Right lobe of liver (tissue), 6 donors: ENCODE data around the gene ZNF267. TPM values are rescaled to one million over a fixed set of nuclear protein-coding genes. Genes with fewer than 3 reads are reported as not detected.

Source experiments
- ATAC-seq, 4 donors: fragments of 200-7000 bp; cut with Tn5 transposase; one replicate each; pipeline ENCODE4 v1.9.1; 2020; ENCODE audit warnings: mild to moderate bottlenecking in 4 of 4, moderate library complexity in 4 of 4
- DNase-seq, 3 donors: peaks; one replicate each; pipeline ENCODE4 v3.0.0-alpha.2; 2020
- H3K27ac ChIP-seq, 3 donors: fragments of 200-600 bp; one replicate each; pipeline ENCODE4 v1.8.0; 2022
- H3K27me3 ChIP-seq, 2 donors: fragments of 200-600 bp; one replicate each; pipeline ENCODE4 v1.8.0; 2022
- H3K36me3 ChIP-seq, 4 donors: fragments of 200-600 bp; sonication (generic) in 1 of 4; one replicate each; pipeline versions ENCODE4 v1.5.1 to v1.8.0; 2017 to 2022; ENCODE audit warnings: control low read depth in 1 of 4
- H3K4me1 ChIP-seq, 4 donors: fragments of 200-600 bp; sonication (generic) in 1 of 4; one replicate each; pipeline versions ENCODE4 v1.5.1 to v1.8.0; 2017 to 2022; ENCODE audit warnings: control low read depth in 1 of 4
- H3K4me3 ChIP-seq, 3 donors: fragments of 200-600 bp; one replicate each; pipeline ENCODE4 v1.8.0; 2022
- H3K9me3 ChIP-seq, 4 donors: fragments of 200-600 bp; sonication (generic) in 1 of 4; one replicate each; pipeline versions ENCODE4 v1.5.1 to v1.8.0; 2017 to 2022; ENCODE audit warnings: control low read depth in 1 of 4
- POLR2A ChIP-seq: fragments of 450-650 bp; IDR thresholded peaks from one replicate; pipeline ENCODE4 v1.6.1; 2017; ENCODE audit warnings: antibody characterized with exemption, mild to moderate bottlenecking
- WGBS: methylation state at CpG from one replicate; pipeline ENCODE4 v1.1.6; 2018; ENCODE audit warnings: low coverage, low lambda C conversion rate; ENCODE audit not compliant: insufficient coverage; ENCODE audit errors: missing lambda C conversion rate; 5-methylcytosine and 5-hydroxymethylcytosine counted together
- intact Hi-C, 2 donors: fragments of 100-400 bp; cut with DNase I; formaldehyde crosslinking; loops; one replicate each; pipeline versions ENCODE4 v1.11.2 to v1.14.1; 2022
- total RNA-seq, 6 experiments: library from RNA; depleted of rRNA in 2 of 6; stranded (reverse); fragments of >200 nt in 2 of 6; fragmentation: NEBNext Ultra II Directional in 3 of 6; extraction: Animal tissue kit (Norgen Biotek cat#: 25700) in 3 of 6; gene quantifications; one replicate each; pipeline versions ENCODE4 v1.1.0 to v1.2.4, GENCODE V29; 2016 to 2023
- TF ChIP-seq, protein P1 (sequence below), 4 donors: fragments of 200-600 bp in 3 of 4; fragments of 450-650 bp in 1 of 4; IDR thresholded peaks; one replicate each; pipeline versions ENCODE4 v1.5.1 to v1.8.0; 2016 to 2022; ENCODE audit warnings: antibody characterized with exemption in 4 of 4, mild to moderate bottlenecking in 2 of 4
- donor health status: DM: no; HTN: yes; CAD: no.
- donor health status: DM: no; HTN: no; CAD: no.
- donor health status: DM: no; HTN: no; CAD: no.
- donor health status: DM: no; HTN: yes; CAD: no.
- donor health status: DM: no; HTN: yes; CAD: no.

Gene ZNF267
- total RNA-seq, 6 experiments from 2014 or later: 2.7 to 5.6 (median 3.7) TPM

GRCh38 chr16:31853291-31853690, 20.3 kb upstream of the ZNF267 start:
- ATAC-seq (no peak), DNase-seq (no peak)
- H3K27me3 ChIP-seq: no peaks in the 10 kb centered on the region
- TF ChIP-seq, protein P1, sequence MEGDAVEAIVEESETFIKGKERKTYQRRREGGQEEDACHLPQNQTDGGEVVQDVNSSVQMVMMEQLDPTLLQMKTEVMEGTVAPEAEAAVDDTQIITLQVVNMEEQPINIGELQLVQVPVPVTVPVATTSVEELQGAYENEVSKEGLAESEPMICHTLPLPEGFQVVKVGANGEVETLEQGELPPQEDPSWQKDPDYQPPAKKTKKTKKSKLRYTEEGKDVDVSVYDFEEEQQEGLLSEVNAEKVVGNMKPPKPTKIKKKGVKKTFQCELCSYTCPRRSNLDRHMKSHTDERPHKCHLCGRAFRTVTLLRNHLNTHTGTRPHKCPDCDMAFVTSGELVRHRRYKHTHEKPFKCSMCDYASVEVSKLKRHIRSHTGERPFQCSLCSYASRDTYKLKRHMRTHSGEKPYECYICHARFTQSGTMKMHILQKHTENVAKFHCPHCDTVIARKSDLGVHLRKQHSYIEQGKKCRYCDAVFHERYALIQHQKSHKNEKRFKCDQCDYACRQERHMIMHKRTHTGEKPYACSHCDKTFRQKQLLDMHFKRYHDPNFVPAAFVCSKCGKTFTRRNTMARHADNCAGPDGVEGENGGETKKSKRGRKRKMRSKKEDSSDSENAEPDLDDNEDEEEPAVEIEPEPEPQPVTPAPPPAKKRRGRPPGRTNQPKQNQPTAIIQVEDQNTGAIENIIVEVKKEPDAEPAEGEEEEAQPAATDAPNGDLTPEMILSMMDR (IDR thresholded peaks at IDR 0.05): no peak
- TF ChIP-seq POLR2A: no peak
- no peak overlapping the region for H3K27ac ChIP-seq
- H3K4me1 ChIP-seq: no peaks in the 10 kb centered on the region
- WGBS: 47% methylated on average over 2 of the region's 2 CpGs
- intact Hi-C loops: no loop called here
- no peaks in the 10 kb centered on the region for H3K36me3 ChIP-seq
- H3K4me3 ChIP-seq: no peak overlapping the region
- peaks cover 0 to under 1% (median 0%) of the 10 kb centered on the region in 4 donors for H3K9me3 ChIP-seq

DNA sequence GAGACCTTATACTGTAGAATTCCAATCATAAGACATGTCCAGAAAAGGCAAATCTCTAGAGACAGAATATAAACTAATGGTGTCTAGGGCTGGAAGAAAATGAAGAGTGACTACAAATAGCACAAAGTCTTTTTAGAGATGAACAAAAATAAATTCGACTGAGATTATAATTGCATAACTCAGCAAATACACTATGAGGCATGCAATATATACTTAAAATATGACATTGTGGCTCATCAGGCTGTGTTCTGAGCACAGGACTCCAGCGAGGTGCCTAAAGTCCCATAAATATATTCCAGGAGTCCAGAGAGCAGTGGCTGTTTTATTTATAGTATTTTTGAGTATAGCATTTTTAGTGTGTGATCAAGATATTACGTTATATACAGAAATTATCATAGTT, 13.1 kb upstream of the ZNF267 start:
- Histone ChIP-seq H3K27ac (no peak overlapping the region), H3K4me1 (no peaks in the 10 kb centered on the region), H3K36me3 (no peaks in the 10 kb centered on the region), H3K27me3 (no peaks in the 10 kb centered on the region), H3K4me3 (no peak overlapping the region), H3K9me3 (no peaks in the 10 kb centered on the region)
- no peak for DNase-seq
- no peak for ATAC-seq
- TF ChIP-seq, protein P1 (IDR thresholded peaks at IDR 0.05): no peak
- no peak for TF ChIP-seq POLR2A
- intact Hi-C loops: no loop called here
- 45% methylated on average over 3 of the region's 3 CpGs for WGBS

- Histone ChIP-seq H3K36me3 (no peaks in the 10 kb centered on the region), H3K9me3 (no peaks in the 10 kb centered on the region), H3K4me3 (no peak overlapping the region), H3K4me1 (no peaks in the 10 kb centered on the region), H3K27ac (no peak overlapping the region), H3K27me3 (no peaks in the 10 kb centered on the region)
- 51% methylated on average over 4 of the region's 4 CpGs for WGBS
- DNase-seq: no peak
- TF ChIP-seq, protein P1 (IDR thresholded peaks at IDR 0.05): no peak
- no peak for TF ChIP-seq POLR2A
- intact Hi-C loops: no loop called here
- ATAC-seq: no peak
These were observed 12.2 kb upstream of the ZNF267 start for GRCh38 chr16:31861455-31861854.

- Histone ChIP-seq H3K36me3 (no peaks in the 10 kb centered on the region), H3K27me3 (no peaks in the 10 kb centered on the region), H3K27ac (no peak overlapping the region), H3K9me3 (no peaks in the 10 kb centered on the region), H3K4me3 (no peak overlapping the region), H3K4me1 (no peaks in the 10 kb centered on the region)
- intact Hi-C loops: no loop called here
- TF ChIP-seq, protein P1 (IDR thresholded peaks at IDR 0.05): no peak
- TF ChIP-seq POLR2A: no peak
- WGBS: 87% methylated on average over 3 of the region's 3 CpGs
- ATAC-seq (no peak), DNase-seq (no peak)
These were observed 10.8 kb upstream of the ZNF267 start for GRCh38 chr16:31862761-31863160.

DNA sequence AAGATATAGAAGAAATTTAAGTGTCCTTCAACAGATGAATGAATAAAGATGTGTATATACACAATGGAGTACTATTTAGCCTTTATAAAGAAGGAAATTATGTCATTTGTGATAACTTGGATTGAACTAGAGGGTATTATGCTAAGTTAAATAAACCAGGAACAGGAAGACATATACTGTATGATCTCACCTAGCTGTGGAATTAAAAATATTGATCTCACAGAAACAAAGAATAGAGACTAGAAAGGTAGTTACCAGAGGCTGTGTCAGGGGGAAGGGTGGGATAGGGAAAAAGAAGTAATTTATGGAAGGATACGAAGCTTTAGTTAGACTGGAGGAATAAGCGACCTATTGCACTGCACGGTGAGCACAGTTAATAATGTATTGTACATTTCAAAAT, 5.4 kb upstream of the ZNF267 start:
- Histone ChIP-seq H3K9me3 (no peaks in the 10 kb centered on the region), H3K27me3 (no peaks in the 10 kb centered on the region), H3K4me3 (no peak overlapping the region), H3K27ac (no peak overlapping the region), H3K36me3 (no peaks in the 10 kb centered on the region), H3K4me1 (peaks cover 0 to 5% (median 0%) of the 10 kb centered on the region in 4 donors)
- TF ChIP-seq, protein P1 (IDR thresholded peaks at IDR 0.05): no peak
- no peak for TF ChIP-seq POLR2A
- DNase-seq (no peak), ATAC-seq (no peak)
- 28% methylated on average over 3 of the region's 3 CpGs for WGBS
- intact Hi-C loops: no loop called here
